ENCODE data around the gene HAX1. TPM values are rescaled to one million over a fixed set of nuclear protein-coding genes. Genes with fewer than 3 reads are reported as not detected.

Gene HAX1
- total RNA-seq, 2 donors from 2014 or later = 95.2 to 96.6 TPM

GRCh38 chr1:154236855-154237254 lies 35.6 kb upstream of the HAX1 start:
- Histone ChIP-seq H3K4me1 (replicated peaks) (no peaks in the 10 kb centered on the region), H3K27me3 (replicated peaks; ENCODE audit: insufficient read depth) (no peaks in the 10 kb centered on the region), H3K27ac (no peak overlapping the region), H3K36me3 (peaks cover 0 to 12% of the 10 kb centered on the region in 2 donors), H3K9me3 (no peaks in the 10 kb centered on the region), H3K4me3 (no peak overlapping the region)
- no peak for TF ChIP-seq POLR2A (IDR thresholded peaks at IDR 0.05)
- no peak for TF ChIP-seq POLR2AphosphoS5 (IDR thresholded peaks at IDR 0.05)
- TF ChIP-seq CTCF (IDR thresholded peaks at IDR 0.05) = no peak
- DNase-seq (ENCODE audit: low spot score) = no peak
- WGBS = 86% methylated on average over 4 of the region's 4 CpGs
- intact Hi-C loops (cut with DNase I) = no loop called here

GRCh38 chr1:154237435-154237834 lies 35.0 kb upstream of the HAX1 start:
- H3K36me3 ChIP-seq = peaks cover 0 to 12% of the 10 kb centered on the region in 2 donors
- H3K4me3 ChIP-seq = no peak overlapping the region
- no peaks in the 10 kb centered on the region for H3K27me3 ChIP-seq (replicated peaks; ENCODE audit: insufficient read depth)
- no peak overlapping the region for H3K27ac ChIP-seq
- no peaks in the 10 kb centered on the region for H3K4me1 ChIP-seq (replicated peaks)
- no peak for DNase-seq (ENCODE audit: low spot score)
- 90% methylated on average over 2 of the region's 2 CpGs for WGBS
- H3K9me3 ChIP-seq = no peaks in the 10 kb centered on the region
- TF ChIP-seq CTCF (IDR thresholded peaks at IDR 0.05) (no peak), POLR2A (IDR thresholded peaks at IDR 0.05) (no peak), POLR2AphosphoS5 (IDR thresholded peaks at IDR 0.05) (no peak)
- intact Hi-C loops (cut with DNase I) = no loop called here

- no peak for TF ChIP-seq CTCF (IDR thresholded peaks at IDR 0.05)
- TF ChIP-seq POLR2A (IDR thresholded peaks at IDR 0.05) = no peak
- peaks cover 0 to 12% of the 10 kb centered on the region in 2 donors for H3K36me3 ChIP-seq
- intact Hi-C loops (cut with DNase I) = no loop called here
- no peaks in the 10 kb centered on the region for H3K27me3 ChIP-seq (replicated peaks; ENCODE audit: insufficient read depth)
- 90% methylated on average over 6 of the region's 6 CpGs for WGBS
- H3K4me3 ChIP-seq = no peak overlapping the region
- no peak overlapping the region for H3K27ac ChIP-seq
- H3K9me3 ChIP-seq = no peaks in the 10 kb centered on the region
- no peaks in the 10 kb centered on the region for H3K4me1 ChIP-seq (replicated peaks)
- DNase-seq (ENCODE audit: low spot score) = no peak
Observed at GRCh38 chr1:154237880-154238506, 34.4 kb upstream of the HAX1 start.

- Histone ChIP-seq H3K4me3 (no peak overlapping the region), H3K27me3 (replicated peaks; ENCODE audit: insufficient read depth) (no peaks in the 10 kb centered on the region), H3K36me3 (peaks cover 3 to 15% of the 10 kb centered on the region in 2 donors), H3K9me3 (no peaks in the 10 kb centered on the region), H3K27ac (no peak overlapping the region), H3K4me1 (replicated peaks) (no peaks in the 10 kb centered on the region)
- no peak for DNase-seq (ENCODE audit: low spot score)
- intact Hi-C loops (cut with DNase I) = no loop called here
- TF ChIP-seq POLR2AphosphoS5 (IDR thresholded peaks at IDR 0.05) = no peak
- TF ChIP-seq POLR2A (IDR thresholded peaks at IDR 0.05) = no peak
- TF ChIP-seq CTCF (IDR thresholded peaks at IDR 0.05) = no peak
- WGBS = 85% methylated on average over 3 of the region's 3 CpGs
Observed at GRCh38 chr1:154239491-154239890, 32.9 kb upstream of the HAX1 start.

GRCh38 chr1:154240294-154240833 lies 32.1 kb upstream of the HAX1 start:
- Histone ChIP-seq H3K27ac (no peak overlapping the region), H3K4me3 (no peak overlapping the region), H3K27me3 (replicated peaks; ENCODE audit: insufficient read depth) (no peaks in the 10 kb centered on the region), H3K4me1 (replicated peaks) (no peaks in the 10 kb centered on the region), H3K36me3 (peaks cover 9 to 11% of the 10 kb centered on the region in 2 donors), H3K9me3 (no peaks in the 10 kb centered on the region)
- intact Hi-C loops (cut with DNase I) = no loop called here
- no peak for TF ChIP-seq CTCF (IDR thresholded peaks at IDR 0.05)
- no peak for TF ChIP-seq POLR2AphosphoS5 (IDR thresholded peaks at IDR 0.05)
- TF ChIP-seq POLR2A (IDR thresholded peaks at IDR 0.05) = no peak
- 89% methylated on average over 3 of the region's 3 CpGs for WGBS
- DNase-seq (ENCODE audit: low spot score) = no peak
